ENCODE data around the gene BAIAP2L2.
"Not testable (repeated sequence)": the region's sequence is repeated elsewhere in the genome, so short reads cannot be mapped to it uniquely, and the experiment has no call there.

GRCh38 chr22:38079208-38079607, 31.3 kb downstream of the BAIAP2L2 start:
- not testable (repeated sequence) for TF ChIP-seq CTCF (IDR thresholded peaks at IDR 0.05; ENCODE audit: extremely low read depth in 1 of 2, insufficient read depth in 1 of 2, low read depth in 1 of 2, low read length in 2 of 2); POLR2A (IDR thresholded peaks at IDR 0.05; ENCODE audit: low read depth, low read length); POLR2AphosphoS5 (IDR thresholded peaks at IDR 0.05; ENCODE audit: insufficient read depth, low read depth, low read length); JUN (IDR thresholded peaks at IDR 0.05; ENCODE audit: borderline replicate concordance, insufficient read depth, insufficient read length, low read depth); EZH2 (IDR thresholded peaks at IDR 0.05; ENCODE audit: borderline replicate concordance, low read depth, low read length, severe bottlenecking); FOS (IDR thresholded peaks at IDR 0.05; ENCODE audit: borderline replicate concordance, insufficient read depth, low read length)
